RPMI8226 (cell line): ENCODE data around the gene NUP188.

Experiments used
- DNase-seq: peaks from one replicate; pipeline ENCODE4 v3.0.0-alpha.2; 2015

Gene NUP188

DNA sequence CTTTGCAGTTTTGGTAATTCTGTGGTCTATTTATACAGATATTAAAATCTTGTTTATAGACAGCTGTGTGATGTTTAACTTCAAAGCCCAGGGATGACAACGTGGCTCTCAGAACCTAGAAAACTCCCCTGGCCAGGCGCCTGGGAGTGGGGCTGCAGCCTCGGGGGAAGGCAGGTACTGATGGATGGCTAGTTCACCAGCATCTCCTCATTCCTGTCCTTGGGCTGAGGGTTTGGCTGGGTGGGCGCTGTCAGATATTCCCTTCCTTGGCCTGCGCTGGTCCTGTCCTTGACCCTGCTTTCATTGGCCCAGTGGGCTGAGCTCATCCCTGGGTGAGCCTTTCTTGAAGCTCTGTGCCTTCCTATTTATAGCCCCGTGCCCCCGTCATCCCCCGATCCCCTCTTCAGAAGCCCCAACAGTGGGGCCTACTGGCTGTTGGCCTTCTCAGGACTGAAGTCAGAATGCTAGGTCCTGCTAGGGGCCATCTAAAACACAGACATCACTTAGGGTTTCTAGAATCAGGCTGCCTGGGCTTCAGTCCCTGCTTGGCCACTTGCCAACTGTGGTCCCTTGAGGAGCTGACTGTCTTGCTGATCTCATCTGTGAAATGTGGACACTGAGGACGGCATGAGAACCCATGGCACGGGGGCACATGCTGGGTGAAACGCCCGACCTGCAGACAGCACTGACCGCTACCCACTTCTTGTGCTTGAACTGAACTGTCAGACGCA, 59.7 kb downstream of the NUP188 start:
- DNase-seq = no peak

DNA sequence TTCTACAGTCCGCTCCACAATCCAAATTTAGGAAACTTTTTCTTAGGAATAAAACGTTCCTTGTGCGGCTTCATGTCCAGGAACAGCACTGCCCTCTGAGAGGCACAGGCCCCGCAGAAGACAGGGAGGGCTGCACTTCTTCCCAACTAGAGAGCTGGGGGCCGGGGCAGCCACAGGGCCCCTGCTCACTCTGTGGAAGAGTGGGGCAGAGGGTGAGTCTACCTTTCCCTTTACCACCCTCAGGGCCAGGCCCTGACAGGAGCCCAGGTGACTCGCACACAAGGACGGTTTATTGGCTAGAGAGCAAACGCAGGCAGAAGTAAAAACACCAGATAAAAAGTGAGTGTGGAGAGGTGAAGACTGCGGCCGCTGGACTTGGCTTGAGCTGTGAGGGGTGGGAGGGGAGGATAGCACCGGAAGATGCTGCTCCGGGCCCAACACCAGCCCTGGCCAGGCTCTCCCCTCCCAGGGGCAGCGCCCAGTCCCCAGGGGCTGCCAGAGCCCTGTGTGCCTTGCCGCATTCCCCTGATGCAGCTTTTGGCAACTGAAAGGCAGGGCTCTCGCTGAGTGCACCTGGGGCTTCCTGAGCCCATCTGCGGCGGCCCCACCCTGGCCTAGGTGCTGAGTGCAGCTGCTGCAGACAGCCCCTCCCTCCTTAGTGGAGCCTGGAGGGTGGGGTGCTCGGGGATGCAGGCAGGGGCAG, 60.4 kb downstream of the NUP188 start:
- DNase-seq = no peak

DNA sequence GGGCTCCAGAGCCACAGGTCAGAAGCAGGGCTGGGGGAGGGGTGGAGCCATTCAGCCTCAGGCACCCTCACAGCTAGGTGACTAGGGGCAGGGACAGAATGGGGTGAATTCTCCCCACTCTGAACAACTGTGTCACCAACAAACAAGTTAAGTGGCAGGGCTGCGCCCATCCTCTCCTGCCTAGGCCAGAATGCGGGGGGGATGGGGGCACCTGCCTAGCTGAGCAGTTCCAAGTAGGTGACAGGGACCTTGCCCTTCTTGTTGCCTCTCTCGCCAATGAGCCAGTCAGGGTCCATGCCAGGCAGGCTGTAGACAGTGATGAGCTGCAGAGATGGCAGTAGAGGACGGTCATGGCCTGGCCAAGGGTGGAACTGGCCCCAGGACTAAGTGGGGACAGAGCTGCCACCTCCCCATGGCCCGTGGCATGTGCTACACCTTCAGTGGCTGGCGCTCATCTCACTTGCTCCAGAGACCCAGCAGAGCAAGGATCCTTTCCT, 61.0 kb downstream of the NUP188 start:
- no peak for DNase-seq

DNA sequence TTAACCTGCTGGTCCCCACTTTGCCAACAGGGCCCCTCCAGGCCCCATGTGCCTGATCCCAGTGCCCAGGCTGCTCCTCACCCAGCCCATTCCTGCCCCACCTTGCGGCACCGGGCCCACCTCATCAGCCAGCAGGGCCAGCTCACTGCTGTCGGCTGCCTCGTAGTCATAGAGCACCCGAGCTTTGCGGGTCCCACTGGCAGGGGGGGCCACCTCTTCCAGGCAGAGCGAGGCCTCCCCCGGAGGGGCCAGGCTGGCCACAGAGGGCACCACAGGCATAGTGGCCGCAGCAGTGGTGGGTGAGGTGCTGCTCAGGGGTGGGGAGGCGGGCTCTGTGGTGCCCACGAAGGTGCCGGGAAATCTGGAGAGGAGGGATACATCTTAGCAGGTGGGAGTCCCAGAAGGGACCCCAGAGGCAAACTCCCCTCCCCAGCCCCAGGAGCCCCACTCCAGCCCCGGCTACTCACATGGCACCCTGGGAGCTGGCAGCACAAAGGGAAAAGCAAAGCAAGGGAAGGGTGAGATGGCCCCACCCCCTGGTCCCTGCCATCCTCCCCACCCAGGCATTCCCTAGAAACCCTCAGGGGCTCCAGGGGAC, 61.6 kb downstream of the NUP188 start:
- DNase-seq = no peak

DNA sequence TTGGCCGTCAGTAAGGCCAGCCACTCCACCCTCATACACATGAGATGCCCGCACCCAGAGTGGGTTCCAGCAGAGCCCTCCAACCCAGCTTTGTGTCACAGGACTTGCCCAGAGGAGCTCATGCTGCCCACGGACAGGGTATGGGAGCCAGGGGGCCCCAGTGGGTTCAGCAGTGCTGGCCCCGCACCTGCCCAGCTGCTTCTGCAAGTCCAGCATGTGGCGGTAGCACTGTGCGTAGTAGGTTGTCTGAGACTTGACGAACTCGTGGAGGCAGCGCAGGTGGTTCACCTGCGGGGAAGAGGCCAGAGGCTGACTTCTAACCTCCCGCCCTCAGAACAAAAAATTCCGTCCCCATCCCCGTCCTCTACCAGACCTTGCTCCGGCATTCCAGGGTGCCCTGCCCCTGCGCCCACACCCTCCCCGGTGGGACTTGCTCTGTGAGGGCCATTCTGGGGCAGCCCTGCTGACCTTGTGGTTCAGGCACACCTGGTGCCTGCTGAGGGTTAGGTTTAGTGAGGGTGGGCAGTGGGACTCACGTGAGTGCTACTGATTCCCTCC, 62.2 kb downstream of the NUP188 start:
- no peak for DNase-seq

DNA sequence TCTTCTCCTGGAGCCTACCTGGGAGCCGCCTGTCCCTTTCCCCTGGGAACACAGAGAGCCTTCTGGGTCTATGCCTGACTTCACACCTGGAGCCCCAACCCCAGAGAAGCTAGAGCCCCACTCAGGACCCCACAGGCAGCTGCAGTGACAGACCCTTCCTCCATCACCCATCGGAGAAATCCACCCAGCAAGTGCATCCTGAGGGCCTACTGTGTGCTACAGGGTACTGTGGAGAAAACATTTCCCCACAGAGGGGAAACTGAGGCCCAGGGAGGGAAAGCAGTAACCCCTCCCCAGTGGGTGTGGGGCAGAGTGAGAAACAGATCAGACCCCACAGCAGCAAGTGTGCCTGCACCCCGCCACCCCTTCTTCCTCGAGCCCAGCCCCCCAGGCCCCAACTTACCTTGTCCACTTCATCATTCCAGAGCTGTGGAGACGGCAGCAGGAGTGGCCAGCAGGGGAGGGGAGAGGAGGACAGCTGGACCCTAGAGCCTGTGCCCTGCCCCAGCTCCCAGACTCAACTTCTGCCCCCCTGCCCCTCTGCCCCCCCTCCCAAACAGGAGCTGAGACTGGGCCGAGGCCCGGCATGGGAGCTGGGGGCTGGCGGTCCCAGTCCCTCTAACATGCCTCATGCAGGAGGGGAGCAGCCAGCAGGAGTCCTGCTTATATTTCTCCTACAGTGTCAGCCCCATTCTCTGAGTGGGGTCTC, 62.9 kb downstream of the NUP188 start:
- no peak for DNase-seq

DNA sequence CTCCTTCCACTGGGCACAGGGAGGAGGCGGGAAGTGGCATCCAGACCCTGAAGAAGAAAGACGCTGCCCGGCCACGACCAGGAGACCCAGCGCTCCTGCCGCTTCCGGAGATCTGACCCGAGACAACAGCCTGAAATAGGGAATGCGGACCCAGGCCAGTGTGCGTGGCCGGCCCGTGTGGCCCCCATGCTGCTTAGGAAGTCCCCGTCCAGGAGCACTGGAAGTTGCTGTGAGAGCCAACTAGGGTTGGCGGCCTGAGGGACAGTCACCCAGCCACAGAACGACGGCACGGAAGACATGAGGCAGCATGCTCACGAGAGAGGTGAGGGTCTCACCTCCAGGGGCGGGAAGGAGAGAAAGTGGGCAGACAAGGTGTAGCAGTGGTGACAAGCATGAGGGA, 63.7 kb downstream of the NUP188 start:
- DNase-seq = no peak

DNA sequence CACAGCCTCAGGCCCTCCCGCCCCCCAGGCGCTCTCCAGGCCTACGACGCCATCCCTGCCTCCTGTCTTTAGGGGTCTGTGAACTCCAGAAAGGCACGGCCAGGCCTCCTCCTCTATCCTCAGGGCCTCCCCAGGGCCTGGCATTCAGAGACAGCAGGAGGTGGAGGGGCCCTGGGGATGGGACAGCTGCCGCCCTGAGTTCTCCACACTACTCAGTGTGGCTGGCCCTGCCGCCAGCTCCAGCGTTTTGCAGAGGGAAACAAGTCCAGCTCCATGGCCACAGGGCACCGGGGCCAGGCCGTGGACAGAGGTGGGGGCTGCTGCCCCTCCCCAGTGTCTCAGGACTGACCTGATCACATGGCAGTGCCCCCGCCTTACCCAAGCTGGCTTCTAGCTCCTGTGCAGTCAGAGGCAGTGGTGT, 64.3 kb downstream of the NUP188 start:
- DNase-seq = no peak

DNA sequence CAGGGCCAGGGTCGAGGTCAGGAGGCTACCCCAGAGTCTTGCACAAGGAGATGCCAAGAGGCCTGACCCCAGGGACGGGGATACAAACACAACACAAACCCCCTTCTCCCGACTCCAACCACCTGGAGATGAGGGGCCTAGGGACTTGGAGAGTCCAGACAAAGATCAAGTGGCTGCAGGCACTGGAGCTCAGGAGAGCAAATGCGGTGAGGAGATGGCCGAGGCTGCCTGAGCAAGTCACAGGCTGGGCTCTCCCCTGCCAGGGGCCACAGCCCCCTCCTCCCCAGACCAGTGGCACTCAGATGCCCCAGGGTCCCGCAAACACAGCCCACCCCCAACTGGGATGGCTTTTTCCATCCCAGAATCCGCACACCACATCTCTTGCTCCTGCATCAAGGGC, 64.8 kb downstream of the NUP188 start:
- DNase-seq = no peak

DNA sequence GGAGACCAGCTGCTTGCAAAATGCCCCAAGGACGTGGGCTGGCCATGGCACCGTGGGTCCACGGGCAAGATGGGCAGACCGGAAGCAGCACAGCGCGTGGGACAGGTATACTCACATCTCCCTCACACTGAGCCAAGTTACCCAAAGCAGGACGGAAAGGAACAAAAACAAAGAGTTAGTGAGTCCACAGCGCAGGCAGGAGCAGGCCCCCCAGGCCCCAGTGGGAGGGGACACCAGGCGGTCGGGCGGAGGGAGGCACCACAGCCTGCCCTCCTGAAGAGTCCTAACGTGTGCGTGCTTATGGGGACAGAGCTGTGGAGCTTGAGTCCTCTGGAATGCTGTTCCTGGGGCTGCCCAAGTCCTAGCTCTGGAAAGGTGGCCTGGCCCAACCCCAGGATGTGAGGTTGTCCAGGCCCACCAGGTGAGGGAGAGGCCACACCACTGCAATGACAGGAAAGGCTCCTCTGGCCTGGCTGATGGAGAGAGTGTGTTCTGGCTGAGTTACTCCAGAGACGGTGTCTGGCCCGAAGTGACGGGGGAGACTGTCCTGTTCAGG, 65.5 kb downstream of the NUP188 start:
- DNase-seq = no peak

DNA sequence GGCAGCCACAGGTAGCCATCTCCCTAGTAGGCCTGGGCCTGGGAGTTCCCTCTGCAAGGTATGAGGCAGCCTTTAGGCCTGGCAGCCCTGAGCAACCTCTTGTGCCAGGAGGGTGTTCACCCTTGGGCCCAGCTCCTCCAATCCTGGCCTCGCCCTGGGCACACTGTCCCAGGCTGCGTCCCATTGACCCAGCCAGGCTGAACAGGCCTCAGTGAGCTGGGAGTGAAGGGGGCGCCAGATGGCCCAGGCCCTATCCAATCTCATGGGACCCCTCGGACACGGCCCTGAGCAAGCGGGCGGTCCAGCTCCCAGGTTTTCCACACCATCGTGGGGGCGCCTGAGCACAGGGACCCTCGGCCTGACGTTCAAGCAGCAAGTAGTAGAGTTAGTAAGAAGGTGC, 66.2 kb downstream of the NUP188 start:
- DNase-seq = no peak

DNA sequence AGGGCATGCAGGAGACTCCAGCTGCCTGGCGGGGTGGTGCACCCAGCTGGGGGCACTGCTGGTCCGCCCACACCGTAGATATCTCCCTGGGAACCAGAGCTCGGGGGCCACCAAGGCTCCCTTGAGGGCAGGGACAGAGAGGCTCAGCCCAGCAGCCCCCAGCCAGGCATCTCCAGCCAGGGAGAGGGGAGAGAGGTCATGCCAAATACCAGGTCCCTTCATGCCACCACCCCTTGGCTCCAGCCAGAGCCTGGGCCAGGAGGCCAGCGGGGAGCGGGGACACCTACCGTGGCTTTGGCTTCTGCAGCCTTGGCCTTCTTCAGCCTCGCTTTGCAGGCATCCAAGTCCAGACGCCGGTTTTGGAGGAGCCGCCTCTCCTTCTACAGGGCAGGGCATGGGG, 66.6 kb downstream of the NUP188 start:
- DNase-seq = no peak

DNA sequence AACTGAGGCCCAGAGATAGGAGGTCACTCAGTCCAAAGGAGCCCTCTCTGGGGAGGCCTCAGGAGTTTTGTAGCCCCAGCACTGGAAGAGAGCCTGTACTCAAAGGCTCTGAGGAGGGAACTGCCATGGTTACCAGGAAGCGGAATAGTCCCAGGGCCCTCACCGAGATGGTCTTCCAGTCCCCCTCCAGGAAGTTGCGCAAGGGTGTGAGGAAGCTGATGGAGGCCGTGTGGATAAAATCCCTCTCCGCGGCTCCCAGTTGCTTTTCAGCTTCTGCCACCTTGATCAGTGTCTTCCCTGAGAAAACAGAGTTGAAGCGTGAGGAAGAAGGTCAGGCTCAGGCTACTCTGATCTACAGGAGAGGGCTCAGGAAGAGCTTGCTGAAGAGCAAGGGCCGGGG, 67.1 kb downstream of the NUP188 start:
- no peak for DNase-seq

DNA sequence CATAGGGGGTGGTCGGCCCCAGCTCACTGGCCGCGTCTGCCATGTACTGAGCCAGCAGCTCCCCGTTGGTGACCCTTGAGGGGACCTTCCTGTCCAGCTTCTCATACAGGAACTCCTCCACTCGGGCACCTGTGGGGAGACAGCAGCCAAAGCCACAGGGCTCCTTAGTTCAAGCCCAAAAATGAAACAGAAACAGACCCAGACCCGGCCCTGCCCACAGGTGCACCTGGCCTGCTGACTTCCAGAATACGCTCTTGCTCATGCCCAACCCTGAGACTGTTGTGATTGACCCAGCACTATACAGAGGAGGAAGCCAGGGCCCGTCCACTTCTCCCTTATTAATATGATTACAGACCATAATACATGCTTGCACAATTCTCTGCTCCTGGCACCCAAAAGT, 73.6 kb downstream of the NUP188 start:
- peak; percentile 96 for DNase-seq

DNA sequence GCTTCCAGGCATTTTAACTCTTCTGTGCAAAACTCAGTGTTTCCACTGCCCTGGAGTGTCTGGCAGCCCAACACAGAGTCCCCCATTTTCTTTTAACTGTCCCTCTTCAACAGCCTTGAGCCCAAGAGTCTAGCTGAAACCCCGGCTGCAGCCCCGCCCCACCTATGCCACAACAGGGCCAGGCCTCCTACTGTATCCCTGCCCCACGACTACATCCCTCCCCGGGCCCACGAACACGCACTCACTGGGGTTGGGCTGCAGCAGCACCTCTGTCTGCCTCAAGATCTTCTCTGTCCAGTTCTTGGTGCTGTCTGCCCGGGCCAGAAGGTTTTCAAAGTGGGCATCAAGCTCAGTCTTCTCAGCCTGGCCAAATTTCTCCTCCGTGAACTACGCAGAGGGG, 74.5 kb downstream of the NUP188 start:
- DNase-seq = peak; percentile 49

DNA sequence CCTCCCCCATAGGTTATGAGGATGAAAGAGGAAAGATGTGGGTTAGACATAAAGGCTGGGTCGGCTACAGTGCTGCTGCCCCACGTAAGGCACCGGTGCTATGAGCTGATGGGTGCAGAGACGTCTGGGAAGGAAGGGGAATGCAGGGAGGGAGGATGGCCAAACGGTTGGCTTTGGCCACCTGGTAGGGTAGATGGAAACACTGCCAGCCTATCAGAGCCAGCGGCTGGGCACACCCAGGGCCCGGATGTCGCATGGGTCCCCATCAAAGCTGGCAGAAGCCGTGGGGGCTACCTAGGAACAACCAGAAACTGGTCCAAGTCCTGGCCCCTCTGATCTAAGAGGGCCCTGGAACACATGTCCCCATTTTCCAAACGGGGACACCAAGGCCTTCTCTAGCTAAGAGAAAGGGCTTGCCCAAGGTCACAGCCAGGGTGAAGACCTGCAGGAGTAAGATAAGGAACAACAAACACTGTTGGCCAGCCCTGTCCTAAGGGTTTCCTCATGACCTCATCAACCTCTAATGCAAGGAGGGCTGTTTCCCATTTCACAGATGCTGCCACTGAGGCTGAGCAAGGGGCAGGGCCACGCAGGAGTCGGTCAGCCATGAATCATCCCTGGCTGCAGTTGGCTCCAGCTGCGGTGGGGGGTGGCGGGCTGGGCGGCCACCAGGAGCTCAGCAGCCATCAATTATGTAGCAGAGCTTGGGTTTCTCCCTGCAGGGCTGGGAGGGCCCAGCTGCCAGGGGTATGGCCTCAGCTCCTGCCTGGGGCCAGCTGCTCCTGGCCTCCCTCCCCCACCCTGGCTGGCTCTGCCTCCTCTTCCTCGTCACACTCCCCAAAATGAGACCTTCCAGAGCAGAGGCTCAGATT, 75.8 kb downstream of the NUP188 start:
- peak; percentile 63 for DNase-seq

DNA sequence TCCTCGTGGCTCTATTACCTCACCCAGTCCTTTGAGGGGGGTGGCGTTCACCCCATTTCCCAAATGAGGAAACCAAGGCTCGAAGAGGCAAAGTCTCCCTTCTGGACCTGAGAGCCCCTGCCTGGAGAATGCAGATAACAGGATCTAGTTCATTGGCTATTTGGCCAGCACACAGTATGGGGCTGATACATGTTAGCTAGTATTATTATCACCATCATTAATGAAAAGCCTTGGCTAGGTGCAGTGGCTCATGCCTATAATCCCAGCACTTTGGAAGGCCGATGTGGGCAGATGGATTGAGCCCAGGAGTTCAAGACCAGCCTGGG, 76.4 kb downstream of the NUP188 start:
- no peak for DNase-seq

DNA sequence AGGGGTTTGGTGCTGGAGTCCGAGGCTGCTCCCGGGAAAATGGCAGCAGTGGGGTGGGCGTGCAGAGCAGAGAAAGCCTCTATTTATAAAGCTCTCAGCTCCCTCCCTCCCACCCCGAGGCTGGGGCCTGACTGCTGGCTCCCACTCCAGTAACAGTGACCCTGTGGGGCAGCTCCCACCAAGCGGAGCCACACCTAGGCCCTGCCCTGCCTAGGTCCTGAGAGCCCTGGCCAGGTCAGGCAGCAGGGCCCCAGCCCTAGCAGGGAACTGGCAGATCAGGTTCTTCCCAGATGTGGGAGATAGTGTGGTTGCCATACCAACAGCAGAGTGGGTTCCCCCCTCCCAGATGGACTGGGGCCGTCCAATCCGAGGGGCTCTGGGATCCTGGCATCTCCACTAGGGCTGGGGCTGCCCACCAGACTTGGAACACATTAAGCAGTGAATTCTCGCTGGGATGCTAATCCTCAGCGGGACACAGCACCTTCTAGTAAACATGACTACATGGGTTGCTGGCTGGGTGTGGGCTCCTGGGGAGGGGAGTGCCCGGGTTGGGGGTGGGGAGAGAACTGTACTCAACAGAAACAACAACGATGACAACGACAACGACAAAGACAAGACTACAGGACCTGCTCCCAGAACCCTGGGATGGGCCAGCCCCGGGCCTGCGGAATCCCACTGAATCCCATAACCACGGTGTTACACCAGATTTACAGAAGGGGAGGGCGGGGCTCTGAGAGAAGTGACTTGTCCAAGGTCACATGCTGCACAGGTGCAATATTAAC, 79.1 kb downstream of the NUP188 start:
- DNase-seq = peak; percentile 75

DNA sequence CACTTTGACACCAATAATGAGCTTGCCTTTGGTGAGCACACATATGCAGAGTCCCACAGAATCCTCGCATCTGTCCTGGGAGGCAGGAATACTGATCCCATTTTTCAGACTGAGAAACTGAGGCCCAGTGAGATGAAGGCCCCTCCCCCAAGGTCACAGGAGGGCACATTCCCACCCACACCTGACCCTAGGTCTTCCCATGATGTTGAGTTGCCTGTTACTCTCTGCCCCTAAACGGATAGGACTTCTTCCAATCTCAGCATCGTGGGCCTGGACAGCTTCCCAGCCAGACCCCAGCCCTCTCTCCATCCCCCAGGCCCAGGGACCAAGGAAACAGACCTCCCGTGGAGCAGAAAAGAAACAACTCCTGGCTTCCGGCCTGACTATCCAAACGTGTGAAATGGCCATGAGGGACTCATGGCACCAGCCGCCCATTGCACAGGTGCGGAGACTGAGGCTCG, 79.8 kb downstream of the NUP188 start:
- DNase-seq = no peak

DNA sequence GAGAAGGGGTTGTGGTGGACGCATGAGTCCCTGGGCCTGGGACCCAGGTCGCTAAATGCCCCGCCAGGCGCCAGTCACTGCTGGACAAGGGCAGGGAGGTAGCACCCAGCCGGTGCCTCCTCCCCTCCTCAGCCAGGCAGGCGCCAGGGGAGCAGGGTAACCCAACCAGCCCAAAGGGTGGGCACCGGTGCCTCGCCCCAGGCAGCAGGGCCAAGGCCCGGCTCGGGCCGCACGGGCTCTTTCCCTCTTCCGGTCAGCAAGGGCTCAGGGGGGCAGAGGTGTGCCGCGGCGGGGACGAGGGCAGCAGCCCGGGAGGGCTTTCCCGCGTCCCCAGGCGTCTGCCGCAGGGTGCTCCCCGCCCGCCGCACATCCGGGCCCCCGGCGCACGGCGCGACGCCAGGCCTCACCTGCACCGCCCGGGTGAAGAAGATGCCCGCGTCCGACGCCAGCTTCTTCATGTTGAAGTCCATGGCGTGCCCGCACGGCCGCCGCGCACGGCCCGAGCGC, 80.2 kb downstream of the NUP188 start:
- peak; percentile 84 for DNase-seq
